Left forelimb (tissue), 1 donor: Measurements from ENCODE around the gene LBP.
"Not testable (repeated sequence)": the region's sequence is repeated elsewhere in the genome, so short reads cannot be mapped to it uniquely, and the experiment has no call there.

Source experiments
- DNase-seq: peaks from one replicate; pipeline ENCODE4 v3.0.0-alpha.2; 2018; ENCODE audit warnings: low spot score

LBP gene

DNA sequence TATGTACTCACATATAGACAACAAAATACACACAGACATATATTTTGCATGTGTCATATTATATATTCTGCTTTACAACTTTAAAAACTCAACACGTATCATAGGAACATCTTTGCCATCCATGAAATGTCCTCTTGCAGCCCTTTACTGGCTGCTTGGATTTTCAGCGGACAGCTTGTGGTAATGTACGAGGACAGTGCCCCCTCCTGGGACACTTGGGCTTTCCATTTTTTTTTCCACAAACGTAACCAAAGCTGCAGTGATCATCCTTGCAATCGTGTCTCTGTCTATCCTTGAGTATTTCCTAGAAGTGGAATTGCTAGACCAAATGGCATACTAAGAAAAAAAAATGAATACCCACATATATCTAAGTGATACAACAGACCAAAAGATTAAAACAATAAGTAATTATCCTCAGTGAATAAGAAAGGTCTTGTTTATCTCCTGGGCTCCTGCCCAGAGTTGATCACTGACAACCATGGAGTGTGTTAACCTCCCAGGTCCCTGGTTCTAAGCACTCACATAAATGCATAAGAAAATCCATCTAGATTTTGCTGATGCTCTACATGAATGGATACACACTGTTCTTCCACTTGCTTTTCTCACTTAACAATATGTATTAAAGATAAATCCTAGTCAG is 24.2 kb upstream of the LBP start:
- no peak for DNase-seq

DNA sequence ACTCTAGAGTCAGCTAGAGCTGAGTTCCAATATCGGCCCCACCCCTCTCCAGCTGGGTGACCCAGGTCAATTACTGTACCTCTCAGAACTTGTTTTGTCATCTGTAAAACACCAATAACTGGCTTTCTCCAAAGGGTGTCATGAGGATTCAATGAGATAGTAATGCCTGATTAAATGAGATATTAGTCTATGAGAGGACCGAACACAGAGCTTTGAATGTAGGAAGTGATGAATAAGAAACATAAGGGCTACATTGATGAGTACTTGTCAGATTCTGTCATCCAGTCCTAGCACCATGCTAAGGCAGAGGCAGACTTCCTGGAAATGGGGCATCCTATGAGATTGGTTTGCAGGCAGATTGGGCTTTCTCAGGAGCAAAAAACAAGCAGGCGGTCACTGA is 22.1 kb upstream of the LBP start:
- no peak for DNase-seq

DNA sequence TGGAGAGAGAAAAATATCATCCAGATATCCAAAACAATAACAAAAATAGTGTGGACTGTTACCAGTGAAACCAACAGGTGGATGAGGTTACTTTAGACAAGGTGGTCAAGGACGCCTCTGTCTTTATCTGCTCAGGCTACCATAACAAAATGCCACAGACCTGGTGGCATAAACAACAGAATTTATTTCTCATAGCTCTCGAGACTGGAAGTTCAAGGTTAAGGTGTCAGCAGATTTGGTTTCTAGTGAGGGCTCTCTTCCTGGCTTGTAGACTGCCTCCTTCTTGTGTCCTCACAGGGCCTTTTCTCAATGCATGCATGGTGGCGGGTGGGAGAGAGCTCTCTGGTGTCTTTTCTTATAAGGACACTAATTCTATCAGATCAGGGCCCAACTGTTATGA is 21.1 kb upstream of the LBP start:
- no peak for DNase-seq

DNA sequence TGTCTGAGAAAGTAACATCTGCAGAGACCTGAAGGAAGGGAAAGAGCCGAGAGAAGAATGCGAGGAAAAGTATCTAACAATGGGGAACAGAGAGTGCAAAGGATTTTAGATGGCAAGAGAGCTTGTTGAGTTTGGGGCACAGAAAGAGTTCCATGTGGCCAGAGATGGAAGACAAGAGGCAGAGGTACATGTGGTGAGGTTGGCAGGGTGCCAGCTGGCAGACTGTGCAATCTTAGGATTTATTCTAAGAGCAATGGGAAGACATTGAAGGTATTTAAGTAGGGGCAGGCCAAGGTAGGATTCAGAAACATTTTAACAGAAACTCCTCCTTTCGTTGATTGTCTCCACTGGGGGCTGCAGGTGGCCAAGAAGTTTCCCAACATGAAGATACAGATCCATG is 20.4 kb upstream of the LBP start:
- DNase-seq = no peak

DNA sequence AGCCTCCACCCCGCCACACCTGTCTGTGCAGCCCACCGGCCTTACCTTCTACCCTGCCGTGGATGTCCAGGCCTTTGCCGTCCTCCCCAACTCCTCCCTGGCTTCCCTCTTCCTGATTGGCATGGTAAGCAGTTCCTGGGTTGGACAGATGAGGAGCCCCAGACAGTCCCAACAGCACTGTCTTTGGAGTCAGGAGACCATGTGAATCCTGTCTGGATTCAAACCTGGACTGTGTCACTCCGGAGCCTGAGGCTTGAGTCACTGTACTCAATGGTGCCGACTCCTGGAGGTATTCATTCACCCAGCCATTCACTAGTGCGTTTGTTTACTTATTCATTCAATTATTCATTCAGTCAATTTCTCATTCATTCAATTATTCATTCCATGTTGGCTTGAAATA is 20.0 kb upstream of the LBP start:
- no peak for DNase-seq

DNA sequence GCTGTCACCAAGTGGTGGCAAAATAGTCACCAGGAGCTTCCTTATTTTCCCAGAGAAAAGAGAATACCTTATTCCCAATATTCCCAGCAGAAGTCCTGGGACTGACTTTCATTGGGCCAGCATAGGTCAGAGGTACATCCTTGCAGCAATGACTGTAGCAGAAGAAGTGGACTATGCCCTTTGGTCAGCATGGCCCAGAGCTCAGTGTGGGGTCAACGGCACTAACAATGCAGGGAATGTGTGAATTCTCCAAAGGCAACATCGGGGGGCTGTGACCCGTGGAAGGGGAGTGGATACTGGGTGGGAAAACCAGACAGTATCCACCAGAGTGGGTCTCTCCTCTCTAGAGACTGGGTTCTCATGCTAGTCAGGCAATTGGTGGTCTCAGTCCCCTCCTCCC is 15.6 kb upstream of the LBP start:
- no peak for DNase-seq

DNA sequence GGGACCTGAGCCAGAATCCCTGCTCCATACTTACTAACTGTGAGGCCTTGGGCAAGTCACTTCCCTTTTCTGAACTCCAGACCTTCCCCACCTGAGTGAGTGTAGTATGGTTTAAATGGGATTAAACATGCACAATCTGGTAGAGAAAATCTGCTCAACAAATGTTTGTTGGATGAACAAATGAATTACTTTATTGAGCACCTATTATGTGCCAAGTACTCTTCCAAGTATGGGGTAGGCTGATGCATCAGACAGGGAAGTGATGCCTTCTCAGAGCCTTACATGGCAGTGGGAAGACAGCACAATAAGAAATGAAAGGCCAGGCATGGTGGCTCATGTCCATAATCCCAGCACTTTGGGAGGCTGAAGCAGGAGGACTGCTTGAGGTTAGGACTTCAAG is 15.0 kb upstream of the LBP start:
- no peak for DNase-seq

DNA sequence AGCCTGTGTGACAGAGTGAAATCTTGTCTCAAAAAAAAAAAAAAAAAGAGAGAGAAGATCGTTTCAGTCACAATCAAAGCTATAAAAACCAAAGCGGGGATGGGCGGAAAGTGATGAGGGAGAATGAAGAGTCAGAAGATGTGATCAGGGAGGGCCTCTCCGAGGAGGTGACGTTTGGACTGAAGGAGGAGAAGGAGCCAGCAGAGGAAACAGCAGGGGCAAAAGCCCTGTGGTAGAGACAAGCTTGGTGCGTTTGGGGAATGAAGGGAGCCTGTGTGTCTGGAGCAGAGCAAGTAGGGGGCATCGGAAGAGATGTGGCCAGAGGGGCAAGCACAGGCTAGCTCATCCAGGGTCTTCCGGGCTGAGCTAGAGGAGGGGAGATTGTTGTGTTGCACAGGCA is 14.5 kb upstream of the LBP start:
- DNase-seq = no peak

DNA sequence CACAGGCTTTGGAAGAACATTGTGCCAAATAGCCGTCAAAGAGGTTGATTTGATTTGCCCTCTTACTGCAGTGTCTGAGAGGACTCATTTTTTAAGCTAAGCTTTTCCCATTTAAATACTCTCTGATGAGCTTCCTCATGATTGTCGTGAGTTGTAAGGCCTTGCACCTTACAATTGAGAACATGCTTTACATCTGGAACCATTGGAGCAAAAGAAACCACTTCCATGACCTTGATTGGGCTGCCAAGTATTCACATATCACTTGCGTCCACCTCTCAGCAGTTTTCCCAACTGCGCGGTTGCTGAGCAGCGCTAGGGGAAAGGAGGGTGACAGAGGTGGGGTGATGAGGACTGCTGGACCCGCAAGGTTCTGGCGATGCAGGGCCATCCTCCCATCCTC is 12.3 kb upstream of the LBP start:
- DNase-seq = no peak

DNA sequence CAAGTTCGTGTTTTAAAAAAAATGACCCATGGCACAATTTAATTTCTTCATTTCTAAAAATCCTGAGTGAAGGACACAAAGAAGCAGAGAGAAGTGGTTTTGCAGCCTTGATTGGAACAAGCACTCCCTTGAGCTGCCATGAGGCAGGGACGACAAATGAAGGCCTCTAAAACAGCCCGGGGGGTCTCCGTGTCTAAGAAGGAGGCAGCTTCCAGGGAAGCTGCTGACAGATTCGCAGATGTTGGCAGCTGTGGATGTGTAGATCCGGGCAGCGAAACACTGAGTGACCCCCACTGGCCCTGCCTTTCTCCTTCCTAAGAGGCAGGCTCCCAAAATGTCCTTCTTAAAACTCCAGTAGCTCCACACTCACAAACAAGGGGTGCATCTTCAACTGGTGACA is 9.6 kb upstream of the LBP start:
- no peak for DNase-seq

DNA sequence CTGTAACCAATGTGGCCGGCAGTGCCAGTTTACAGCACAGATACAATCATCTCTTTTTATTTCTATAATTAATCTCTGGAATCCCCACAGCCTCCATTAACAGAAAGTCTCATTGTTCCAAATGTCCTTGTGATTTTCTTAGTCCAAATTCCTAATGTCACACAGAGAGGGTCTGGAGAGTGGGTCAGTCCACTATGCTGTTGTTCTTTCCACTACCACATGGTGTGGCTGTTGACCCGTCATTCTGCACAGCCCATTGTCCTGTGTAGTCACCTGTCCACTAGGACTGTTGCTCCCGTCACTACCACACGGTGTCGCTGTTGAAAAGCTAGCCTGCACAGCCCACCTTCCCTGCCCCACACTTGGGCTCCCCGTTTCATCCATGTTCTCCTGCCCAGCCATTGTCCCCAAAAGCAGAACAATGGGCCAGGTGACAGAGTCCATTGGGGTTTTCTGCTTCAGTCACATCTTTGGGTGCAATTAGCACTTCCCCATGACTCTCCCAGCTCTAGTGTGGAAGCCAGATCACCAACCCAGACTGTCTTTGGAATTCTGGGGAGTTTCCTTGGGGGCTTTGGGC is 8.6 kb upstream of the LBP start:
- no peak for DNase-seq

DNA sequence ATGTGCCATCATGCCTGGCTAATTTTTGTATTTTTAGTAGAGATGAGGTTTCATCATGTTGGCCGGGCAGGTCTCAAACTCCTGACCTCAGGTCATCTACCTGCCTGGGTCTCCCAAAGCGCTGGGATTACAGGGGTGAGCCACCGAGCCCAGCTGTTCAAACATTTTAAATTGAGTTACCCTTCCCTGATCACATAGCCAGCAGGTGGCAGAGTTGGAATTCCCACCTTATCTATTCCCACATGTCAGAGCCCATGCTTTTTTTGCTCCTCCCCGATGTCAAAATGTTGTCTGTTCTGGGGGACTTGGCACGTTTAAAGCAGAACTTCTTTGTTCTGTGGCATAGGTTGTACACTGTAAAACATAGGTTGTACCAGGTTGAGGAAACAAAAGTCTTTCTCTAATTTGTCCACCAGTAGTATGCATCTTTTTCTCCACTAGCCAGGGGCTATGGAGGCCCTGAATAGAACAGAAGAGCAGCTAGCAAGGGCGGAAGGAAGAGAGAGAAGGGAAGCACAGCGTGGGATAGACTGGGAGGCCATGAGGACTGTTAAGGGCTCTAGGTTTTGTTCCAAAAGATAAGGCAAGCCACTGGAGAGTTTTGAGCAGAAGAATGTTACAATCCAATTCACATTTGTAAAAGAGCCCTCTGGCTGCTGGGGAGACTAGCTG is 7.3 kb upstream of the LBP start:
- DNase-seq = no peak

DNA sequence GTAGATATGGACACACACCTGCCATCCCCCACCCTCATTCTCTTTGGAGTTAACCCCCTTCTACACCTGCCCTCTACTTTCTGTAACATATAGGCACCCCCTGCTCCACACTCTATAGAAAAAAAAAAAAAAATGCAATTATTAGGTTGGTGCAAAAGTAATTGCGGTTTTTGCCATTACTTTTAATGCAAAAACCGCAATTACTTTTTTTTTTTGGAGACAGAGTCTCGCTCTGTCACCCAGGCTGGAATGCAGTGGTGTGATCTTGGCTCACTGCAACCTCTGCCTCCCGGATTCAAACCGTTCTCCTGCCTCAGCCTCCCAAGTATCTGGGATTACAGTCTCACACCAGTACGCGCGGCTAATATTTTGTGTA is 6.8 kb upstream of the LBP start:
- DNase-seq = not testable (repeated sequence)

DNA sequence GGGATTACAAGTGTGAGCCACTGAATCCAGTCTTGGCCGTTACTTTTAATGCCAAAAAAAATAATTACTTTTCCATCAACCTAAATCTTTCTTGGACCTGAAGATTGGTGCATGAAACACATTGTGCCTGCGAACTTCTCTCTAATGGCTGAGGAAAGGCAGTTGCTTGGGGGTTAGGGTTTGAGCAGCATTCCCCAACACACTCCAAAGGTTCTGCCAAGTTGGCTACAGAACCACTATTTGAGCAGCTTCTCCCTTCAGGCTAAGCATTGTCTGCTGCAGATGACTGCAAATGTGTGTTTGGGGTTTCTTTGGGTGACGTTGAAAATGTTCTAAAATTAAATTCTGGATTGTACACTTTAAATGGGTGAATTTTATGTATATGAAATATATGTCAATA is 6.3 kb upstream of the LBP start:
- DNase-seq = no peak

DNA sequence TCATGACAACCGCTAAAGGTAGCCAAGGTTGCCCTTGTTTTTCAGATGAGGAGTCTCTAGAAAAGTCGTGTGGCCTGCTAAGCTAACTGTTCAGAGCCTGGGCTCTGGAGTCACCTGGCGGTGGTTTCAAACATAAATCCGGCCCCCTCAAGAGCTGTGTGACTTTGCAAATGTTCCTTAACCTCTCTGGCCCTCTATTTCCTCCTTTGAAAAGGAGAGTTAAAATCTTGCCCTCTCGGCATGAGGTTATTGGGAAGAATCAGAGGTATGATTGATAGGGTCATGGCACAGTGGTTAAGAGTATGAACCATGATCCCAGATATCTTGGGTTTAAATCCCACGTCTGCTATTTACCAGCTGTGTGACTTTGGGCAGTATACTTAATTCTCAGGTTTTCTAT is 5.6 kb upstream of the LBP start:
- DNase-seq = no peak

DNA sequence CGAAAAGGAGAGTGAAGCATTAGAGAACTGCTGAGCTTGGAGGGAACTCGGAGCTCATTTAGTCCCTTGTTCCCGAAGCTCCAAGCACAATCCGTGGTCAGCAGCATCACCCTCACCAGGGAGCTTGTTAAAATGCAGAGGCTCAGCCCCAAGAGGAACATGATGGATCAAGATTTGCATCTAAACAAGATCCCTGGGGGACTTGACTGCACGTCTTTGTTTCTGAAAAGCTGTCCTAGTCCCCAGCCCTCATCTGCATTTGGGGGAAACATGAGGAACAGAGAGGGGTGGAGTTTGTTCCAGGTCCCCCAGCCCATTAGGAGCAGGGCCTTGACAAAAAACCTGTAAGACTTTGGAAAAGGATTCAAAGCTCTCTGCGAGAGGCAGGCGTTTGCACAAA is 4.1 kb upstream of the LBP start:
- DNase-seq = no peak

DNA sequence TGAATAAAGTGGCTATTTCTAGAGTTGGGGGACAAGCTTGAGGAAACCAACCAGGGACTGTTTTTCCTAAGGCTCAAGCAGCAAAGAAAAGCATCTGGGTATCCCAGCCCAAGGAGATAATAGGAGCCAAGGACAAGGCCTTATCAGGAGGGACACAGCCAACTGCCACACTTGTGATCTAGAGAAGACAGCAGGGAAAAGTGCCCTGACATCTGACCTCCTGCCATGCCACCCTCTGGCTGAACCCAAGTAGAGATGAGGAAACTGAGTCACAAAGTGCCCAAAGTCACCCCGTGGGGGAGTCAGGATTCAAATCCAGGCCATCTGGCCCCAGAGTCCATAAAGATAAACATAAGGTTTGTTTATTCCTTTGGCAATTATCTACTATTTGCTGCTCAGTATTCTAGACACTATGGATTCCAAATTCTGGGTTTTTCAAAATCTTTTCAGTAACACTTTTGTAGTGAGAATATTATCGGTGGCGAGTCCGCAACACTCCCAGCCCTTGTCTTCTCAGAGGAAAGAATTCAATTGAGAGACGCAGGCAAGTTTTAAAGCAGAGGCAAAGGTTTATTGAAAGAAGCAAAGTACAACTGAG is 3.5 kb upstream of the LBP start:
- DNase-seq = no peak

DNA sequence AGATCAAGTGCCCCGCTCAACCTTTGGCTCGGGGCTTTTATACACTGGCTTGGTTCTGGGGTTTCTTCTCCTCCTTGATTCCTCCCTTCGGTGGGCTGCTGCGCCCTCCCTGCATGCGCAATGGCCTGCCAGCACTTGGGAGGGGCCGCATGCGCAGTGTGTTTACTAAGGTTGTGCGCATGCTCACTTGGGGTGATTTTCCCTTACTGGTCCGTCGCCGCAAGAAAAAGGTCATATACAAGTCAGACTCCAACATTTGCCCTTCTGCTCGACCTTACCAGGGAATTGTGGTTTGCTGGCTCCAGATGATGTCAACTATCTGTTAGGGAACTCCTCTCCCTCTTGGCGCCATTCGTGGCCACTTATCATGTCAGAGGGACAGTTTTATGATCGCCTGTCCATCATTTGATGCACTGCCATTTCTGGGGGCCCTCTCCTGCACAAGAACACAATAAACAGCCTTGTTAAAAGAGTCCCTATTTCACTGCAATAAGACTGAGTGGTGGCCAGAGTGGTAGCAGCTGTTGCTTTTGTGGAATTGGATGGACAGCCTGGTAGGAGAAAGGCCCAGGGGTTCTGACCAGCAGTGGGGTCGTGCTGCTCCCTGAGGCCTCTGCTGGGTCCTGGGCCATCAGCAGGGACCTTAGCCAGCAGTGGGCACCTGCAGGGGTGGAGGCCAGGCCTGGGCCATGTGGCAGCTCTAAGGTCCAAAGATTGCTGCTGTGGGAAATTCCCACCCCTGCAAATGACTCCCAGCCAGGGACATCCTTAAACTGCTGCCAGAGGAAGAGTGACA is 2.8 kb upstream of the LBP start:
- no peak for DNase-seq

DNA sequence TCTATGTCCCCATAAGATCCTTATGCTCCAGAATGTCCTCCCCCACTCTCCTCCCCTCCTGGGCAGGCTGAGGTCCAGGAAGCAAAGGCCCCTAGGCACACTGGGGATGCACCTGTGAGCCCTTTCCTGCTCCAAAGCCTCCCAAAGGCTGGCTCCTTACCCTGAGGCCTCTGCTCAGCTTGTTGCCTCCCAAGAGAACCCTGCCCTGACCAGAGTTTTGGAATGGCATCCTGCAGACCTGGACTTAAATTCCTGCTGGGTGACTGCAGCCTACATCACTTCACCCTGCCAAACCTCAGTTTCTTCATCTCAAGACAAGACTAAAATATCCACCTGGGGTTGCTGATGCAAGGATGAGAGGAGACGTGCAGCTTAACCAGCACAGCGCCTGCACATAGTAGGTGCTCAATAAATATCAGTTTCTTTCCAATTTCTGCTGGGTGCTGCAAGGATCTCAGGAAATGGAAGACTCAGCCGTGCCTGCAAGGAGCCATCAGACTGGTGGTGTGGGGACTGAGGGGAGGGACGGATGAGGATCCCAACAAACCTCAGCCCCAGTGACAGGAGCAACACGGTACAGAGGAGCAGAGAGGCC is 2.1 kb upstream of the LBP start:
- DNase-seq = no peak

DNA sequence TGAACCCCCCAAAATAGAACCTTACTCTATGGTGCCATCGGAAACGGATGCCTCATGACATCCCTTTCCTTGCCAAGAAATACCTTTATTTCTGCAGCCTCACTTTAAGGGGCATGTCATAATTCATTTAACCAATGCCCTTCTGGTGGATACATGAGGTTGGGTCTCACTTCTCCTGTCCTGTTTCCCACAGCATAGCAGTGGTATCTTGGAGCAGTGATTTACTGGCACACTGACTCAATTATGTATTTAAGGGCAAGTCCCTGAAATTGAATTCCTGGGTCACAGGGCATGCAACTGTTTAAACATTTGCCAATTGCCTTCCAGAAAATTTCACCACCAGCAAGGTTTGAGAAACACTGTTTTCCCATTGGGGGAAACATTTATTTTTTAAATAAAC is 639 bp upstream of the LBP start:
- no peak for DNase-seq

DNA sequence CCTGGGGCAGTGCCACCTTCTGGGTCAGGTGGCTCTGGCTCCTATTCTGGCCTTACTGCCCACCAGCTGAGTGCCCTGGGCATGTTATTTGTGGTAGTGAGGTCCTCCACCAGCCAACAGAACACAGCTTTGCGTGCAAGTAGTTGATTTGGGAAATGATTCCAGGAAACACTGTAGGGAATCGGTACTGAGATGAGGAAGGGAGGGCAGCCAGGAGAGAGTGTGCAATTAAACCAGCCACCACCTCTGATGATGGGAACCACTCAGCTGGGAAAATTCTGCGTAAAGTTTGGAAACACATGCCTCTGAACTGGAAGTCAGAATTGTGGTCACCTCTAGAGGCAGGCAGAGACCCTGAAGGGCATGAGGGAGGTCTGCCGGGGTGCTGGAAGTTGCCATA is 459 bp downstream of the LBP start:
- no peak for DNase-seq

DNA sequence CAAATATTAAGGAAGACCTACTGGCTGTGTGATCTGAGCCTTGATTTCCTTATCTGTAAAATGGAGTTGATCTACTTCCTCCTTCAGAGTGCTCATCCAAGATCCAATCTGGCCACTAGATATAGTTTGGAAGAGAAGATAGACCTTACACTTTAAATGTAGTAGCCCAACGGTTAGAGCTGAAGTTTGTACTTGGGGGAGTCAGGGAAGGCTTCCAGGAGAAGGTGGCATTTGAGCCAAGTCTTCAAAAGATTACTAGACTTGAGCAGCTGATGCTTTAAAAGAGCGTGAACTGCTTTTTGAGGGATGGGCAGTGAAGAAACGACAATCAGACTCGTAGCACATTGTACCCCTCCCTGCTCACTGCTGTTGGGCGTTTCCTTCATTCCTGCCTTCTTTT is 3.6 kb downstream of the LBP start:
- DNase-seq = no peak
